Astrocyte of the cerebellum (primary cell): ENCODE results near the gene SPATA9.
"Not testable (repeated sequence)": the region's sequence is repeated elsewhere in the genome, so short reads cannot be mapped to it uniquely, and the experiment has no call there.

Source experiments
- DNase-seq: peaks from one replicate; pipeline ENCODE4 v3.0.0-alpha.2; 2011; ENCODE audit warnings: low read depth
- H3K4me3 ChIP-seq: 2 replicates; pipeline ENCODE4 v1.5.1; 2011; ENCODE audit warnings: mild to moderate bottlenecking, low read depth, low read length, moderate library complexity
- in situ Hi-C: cut with HindIII; loops from 2 replicates; pipeline ENCODE4 v1.10.0; 2017; ENCODE audit warnings: low sequenced_read_pairs
- TF ChIP-seq, protein P1 (sequence below): IDR thresholded peaks from 2 replicates; pipeline ENCODE4 v1.5.1; 2012; ENCODE audit warnings: low read length, low read depth, moderate library complexity, mild to moderate bottlenecking; ENCODE audit errors: missing control alignments

The SPATA9 gene

DNA sequence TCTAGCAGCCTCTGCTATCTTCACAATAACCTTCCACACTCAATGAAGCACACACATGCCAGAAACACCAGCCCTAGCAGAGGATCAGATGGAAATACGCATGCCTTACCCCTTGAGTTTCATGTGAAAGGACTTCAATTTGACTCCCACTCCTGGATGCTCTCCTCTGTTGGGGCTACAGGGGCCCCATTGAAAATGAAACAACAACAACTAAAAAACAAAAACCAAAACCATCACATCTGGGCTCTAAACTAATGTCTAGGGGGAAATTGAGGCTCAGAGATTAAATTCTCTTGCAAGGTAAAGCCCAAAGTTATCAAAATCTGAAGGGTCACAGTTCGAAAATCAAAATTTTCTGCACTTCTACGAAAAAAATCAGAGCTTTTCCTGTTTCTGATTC lies 44.2 kb downstream of the SPATA9 start:
- DNase-seq: no peak
- TF ChIP-seq, protein P1, sequence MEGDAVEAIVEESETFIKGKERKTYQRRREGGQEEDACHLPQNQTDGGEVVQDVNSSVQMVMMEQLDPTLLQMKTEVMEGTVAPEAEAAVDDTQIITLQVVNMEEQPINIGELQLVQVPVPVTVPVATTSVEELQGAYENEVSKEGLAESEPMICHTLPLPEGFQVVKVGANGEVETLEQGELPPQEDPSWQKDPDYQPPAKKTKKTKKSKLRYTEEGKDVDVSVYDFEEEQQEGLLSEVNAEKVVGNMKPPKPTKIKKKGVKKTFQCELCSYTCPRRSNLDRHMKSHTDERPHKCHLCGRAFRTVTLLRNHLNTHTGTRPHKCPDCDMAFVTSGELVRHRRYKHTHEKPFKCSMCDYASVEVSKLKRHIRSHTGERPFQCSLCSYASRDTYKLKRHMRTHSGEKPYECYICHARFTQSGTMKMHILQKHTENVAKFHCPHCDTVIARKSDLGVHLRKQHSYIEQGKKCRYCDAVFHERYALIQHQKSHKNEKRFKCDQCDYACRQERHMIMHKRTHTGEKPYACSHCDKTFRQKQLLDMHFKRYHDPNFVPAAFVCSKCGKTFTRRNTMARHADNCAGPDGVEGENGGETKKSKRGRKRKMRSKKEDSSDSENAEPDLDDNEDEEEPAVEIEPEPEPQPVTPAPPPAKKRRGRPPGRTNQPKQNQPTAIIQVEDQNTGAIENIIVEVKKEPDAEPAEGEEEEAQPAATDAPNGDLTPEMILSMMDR: no peak
- in situ Hi-C loops: no loop called here
- no peak overlapping the region for H3K4me3 ChIP-seq

DNA sequence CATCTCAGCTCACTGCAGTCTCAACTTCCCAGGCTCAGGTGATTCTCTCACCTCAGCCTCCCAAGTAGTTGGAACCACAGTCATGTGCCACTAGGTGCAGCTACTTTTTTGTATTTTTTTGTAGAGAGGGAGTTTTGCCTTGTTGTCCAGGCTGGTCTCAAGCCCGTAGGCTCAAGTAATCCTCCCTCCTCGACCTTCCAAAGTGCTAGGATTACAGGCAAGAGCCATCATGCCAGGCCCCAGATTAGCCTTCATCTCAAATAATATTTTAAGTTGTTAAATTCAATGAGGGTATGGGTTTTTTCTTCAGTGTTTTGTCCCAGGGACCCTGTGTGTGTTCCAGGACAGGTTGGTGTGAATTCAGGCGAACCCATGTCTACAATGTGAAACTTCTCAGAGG lies 48.7 kb downstream of the SPATA9 start:
- no peak for DNase-seq
- TF ChIP-seq, protein P1: no peak
- in situ Hi-C loops: no loop called here
- no peak overlapping the region for H3K4me3 ChIP-seq

DNA sequence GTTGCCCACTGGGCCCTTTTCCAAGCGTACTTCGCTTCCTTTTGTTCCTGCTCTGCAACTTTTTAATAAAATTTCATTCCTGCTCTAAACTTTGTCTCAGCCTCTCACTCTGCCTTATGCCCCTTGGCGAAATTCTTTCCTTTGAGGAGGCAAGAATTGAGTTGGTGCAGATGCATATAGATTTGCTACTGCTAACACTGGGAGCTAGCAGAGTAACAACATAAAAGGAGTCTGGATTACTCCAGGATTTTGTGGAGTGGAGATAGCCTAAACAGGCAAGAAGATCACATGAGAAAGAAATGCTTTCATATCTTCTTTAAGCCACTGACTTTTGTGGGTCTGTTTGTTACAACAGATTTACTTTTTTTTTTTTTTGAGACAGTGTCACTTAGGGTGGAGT lies 49.1 kb downstream of the SPATA9 start:
- in situ Hi-C loops: no loop called here

DNA sequence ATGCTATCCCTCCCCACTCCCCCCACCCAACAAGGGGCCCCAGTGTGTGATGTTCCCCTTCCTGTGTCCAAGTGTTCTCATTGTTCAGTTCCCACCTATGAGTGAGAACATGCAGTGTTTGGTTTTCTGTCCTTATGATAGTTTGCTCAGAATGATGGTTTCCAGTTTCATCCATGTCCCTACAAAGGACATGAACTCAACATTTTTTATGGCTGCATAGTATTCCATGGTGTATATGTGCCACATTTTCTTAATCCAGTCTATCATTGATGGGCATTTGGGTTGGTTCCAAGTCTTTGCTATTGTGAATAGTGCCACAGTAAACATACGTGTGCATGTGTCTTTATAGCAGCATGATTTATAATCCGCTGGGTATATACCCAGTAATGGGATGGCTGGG lies 49.8 kb downstream of the SPATA9 start:
- in situ Hi-C loops, H3K4me3 ChIP-seq, DNase-seq: not testable (repeated sequence)

More for the DNA sequence above, 49.1 kb downstream of the SPATA9 start:
- DNase-seq: no peak
- TF ChIP-seq, protein P1: no peak
- no peak overlapping the region for H3K4me3 ChIP-seq

DNA sequence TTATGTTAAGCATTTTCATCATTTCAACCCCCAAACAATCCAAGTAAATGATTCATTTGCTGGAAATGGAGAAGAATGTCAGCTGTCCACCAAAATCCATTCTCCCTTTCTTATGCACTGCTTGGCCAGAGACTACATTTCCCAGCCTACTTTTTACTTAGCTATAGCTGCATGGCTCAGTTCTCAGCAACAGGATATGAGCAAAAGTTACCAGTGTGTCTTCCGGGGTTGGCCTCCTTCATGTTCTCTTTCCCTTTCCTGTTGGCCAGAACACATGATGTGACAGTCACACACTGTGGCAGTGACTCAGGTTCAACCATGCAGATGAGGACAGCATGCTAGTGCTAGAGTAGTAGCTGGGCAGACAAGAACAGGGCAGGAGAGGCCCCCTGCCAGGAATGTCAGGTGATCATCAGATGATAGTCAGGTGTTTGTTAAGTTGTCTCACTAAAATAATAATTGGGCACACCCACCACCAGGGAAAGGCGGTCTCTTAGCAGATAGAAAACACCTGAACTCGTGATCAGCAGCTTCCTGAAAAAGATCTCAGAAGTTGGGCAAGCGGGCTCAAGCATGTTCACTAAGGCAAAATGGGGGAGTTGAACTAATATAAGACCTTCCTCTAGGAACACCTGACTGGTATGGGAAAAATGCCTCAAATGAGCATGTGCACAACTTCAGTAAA lies 50.7 kb downstream of the SPATA9 start:
- TF ChIP-seq, protein P1: no peak
- in situ Hi-C loops: no loop called here
- DNase-seq: no peak
- no peak overlapping the region for H3K4me3 ChIP-seq

DNA sequence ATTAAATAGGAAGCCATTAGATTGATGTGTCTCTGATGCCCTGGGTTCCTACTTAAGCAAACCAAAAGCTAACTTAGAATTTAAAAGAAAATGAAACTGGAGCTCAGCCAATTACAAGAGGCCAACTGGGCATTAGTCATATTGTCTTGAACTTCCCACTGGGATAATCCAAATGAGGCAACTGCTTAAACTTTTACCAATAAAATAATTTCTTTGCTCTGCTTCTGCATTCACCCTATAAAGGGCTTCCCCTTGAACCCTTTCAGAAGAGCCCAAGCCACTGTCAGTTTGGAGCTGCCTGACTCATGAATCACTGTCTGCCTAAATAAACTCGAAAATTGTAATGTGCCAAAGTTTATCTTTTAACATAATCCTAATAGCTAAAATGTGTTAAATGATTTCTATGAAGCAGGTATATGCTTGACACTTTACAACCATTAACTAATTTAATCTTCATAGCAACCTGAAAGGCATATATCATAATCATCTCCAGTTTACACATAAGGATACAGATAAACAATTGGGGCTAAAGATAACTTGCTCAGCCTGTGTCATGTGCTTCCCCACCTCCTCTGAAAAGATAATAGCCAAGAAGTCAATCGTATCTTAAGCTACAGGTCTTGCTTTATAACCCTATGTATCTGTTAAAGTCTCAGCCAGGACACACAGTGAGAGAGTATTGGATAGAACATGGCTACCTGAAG lies 51.4 kb downstream of the SPATA9 start:
- in situ Hi-C loops: no loop called here

DNA sequence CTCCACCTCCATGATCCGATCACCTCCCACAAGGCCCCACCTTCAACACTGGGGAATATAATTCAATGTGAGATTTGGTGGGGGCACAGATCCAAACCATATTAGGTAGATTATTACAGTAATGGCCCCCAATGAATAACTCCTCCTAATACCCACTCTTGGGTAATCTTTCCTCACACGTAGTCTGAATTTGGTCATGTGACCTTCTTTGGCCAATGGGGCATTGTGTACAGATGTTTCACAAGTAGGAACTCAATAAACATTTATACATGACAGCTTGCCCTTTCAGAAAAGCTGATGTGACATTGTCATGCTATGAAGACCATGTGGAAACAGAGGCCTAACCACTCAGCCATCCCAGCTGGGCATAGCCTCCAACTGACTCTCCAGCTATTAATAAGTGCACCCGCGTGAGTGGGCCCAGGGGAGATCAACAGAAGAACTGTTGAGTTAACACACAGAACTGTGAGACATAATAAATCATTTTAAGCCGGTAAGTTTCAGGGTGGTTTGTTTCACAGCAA lies 52.3 kb downstream of the SPATA9 start:
- in situ Hi-C loops: no loop called here
- TF ChIP-seq, protein P1: no peak
- H3K4me3 ChIP-seq: no peak overlapping the region
- DNase-seq: no peak

More for the DNA sequence above, 51.4 kb downstream of the SPATA9 start:
- no peak overlapping the region for H3K4me3 ChIP-seq
- DNase-seq: peak; percentile 79
- TF ChIP-seq, protein P1: no peak
